Thoracic aorta (tissue), 2 donors: ENCODE data around the gene GSG1L2. TPM values are rescaled to one million over a fixed set of nuclear protein-coding genes. Genes with fewer than 3 reads are reported as not detected.

ENCODE experiments used
- ATAC-seq: fragments of 150-250 bp; one replicate; pipeline ENCODE4 v1.8.0; 2017; ENCODE audit warnings: low read depth; ENCODE audit not compliant: insufficient number of reproducible peaks, low FRiP score
- DNase-seq: peaks from one replicate; pipeline ENCODE4 v3.0.0-alpha.2; 2020; ENCODE audit warnings: low spot score
- H3K27ac ChIP-seq, 2 donors: fragments of 200-600 bp; sonication (generic); 1 replicate in 1 of 2; 2 replicates in 1 of 2; pipeline ENCODE4 v1.5.1; 2016; ENCODE audit warnings: mild to moderate bottlenecking in 2 of 2, moderate library complexity in 2 of 2
- H3K27me3 ChIP-seq: fragments of 200-600 bp; sonication (generic); replicated peaks from 2 replicates; pipeline ENCODE4 v1.6.0; 2016; ENCODE audit warnings: mild to moderate bottlenecking; ENCODE audit not compliant: insufficient read depth
- H3K36me3 ChIP-seq: fragments of 200-600 bp; sonication (generic); one replicate; pipeline ENCODE4 v1.5.1; 2016
- H3K4me1 ChIP-seq, 2 donors: fragments of 200-600 bp; sonication (generic); 1 replicate in 1 of 2; 2 replicates in 1 of 2; pipeline versions ENCODE4 v1.5.1 to v1.6.0; 2016; ENCODE audit warnings: low read depth in 2 of 2, mild to moderate bottlenecking in 1 of 2; ENCODE audit not compliant: control insufficient read depth in 1 of 2
- H3K4me3 ChIP-seq: fragments of 200-600 bp; sonication (generic); 2 replicates; pipeline ENCODE4 v1.5.1; 2016; ENCODE audit warnings: mild to moderate bottlenecking
- H3K9me3 ChIP-seq: fragments of 200-600 bp; sonication (generic); 2 replicates; pipeline ENCODE4 v1.5.1; 2016
- CTCF ChIP-seq: fragments of 200-600 bp; sonication (generic); IDR thresholded peaks from one replicate; pipeline ENCODE4 v1.5.1; 2019; ENCODE audit warnings: antibody characterized with exemption
- total RNA-seq, 2 donors: library from RNA; depleted of rRNA; stranded (reverse); fragments of >200 nt; gene quantifications; one replicate each; pipeline versions ENCODE4 v1.1.0 to v1.2.3, GENCODE V29; 2016

Gene GSG1L2
- total RNA-seq, 2 donors from 2014 or later, result not detected

- H3K9me3 ChIP-seq, result no peaks in the 10 kb centered on the region
- no peak overlapping the region for H3K27ac ChIP-seq
- no peak overlapping the region for H3K4me3 ChIP-seq
- H3K27me3 ChIP-seq, result no peaks in the 10 kb centered on the region
- TF ChIP-seq CTCF, result no peak
- H3K36me3 ChIP-seq, result no peaks in the 10 kb centered on the region
- ATAC-seq, result no peak
- H3K4me1 ChIP-seq, result no peaks in the 10 kb centered on the region
- DNase-seq, result no peak
Measured at GRCh38 chr17:9783050-9783449, 38.8 kb downstream of the GSG1L2 start.

GRCh38 chr17:9780552-9780951, 41.3 kb downstream of the GSG1L2 start:
- no peak overlapping the region for H3K27ac ChIP-seq
- ATAC-seq (no peak), DNase-seq (no peak)

GRCh38 chr17:9776911-9777310, 45.0 kb downstream of the GSG1L2 start:
- H3K4me1 ChIP-seq, result no peaks in the 10 kb centered on the region
- no peak overlapping the region for H3K27ac ChIP-seq
- no peak for TF ChIP-seq CTCF
- H3K4me3 ChIP-seq, result no peak overlapping the region
- no peaks in the 10 kb centered on the region for H3K36me3 ChIP-seq
- ATAC-seq (no peak), DNase-seq (no peak)
- H3K9me3 ChIP-seq, result no peaks in the 10 kb centered on the region
- no peaks in the 10 kb centered on the region for H3K27me3 ChIP-seq

More at GRCh38 chr17:9780552-9780951, 41.3 kb downstream of the GSG1L2 start:
- Histone ChIP-seq H3K36me3 (no peaks in the 10 kb centered on the region), H3K4me1 (no peaks in the 10 kb centered on the region), H3K27me3 (no peaks in the 10 kb centered on the region), H3K9me3 (no peaks in the 10 kb centered on the region), H3K4me3 (no peak overlapping the region)
- no peak for TF ChIP-seq CTCF

GRCh38 chr17:9772658-9773057, 49.2 kb downstream of the GSG1L2 start:
- DNase-seq, result no peak
- Histone ChIP-seq H3K27me3 (no peaks in the 10 kb centered on the region), H3K9me3 (no peaks in the 10 kb centered on the region), H3K4me1 (no peaks in the 10 kb centered on the region), H3K36me3 (no peaks in the 10 kb centered on the region), H3K4me3 (no peak overlapping the region), H3K27ac (no peak overlapping the region)
- ATAC-seq, result no peak
- no peak for TF ChIP-seq CTCF

GRCh38 chr17:9771465-9771864, 50.4 kb downstream of the GSG1L2 start:
- Histone ChIP-seq H3K4me1 (no peaks in the 10 kb centered on the region), H3K36me3 (no peaks in the 10 kb centered on the region), H3K9me3 (no peaks in the 10 kb centered on the region), H3K4me3 (no peak overlapping the region), H3K27ac (no peak overlapping the region), H3K27me3 (no peaks in the 10 kb centered on the region)
- no peak for ATAC-seq
- DNase-seq, result no peak
- no peak for TF ChIP-seq CTCF
